GM19035 (cell line): ENCODE data around the gene NSMCE3.
"Not testable (repeated sequence)": the region's sequence is repeated elsewhere in the genome, so short reads cannot be mapped to it uniquely, and the experiment has no call there.

Experiments
- ATAC-seq: cut with Tn5 transposase; IDR thresholded peaks from one replicate; pipeline ENCODE4 v1.9.1; 2021; ENCODE audit not compliant: unreplicated experiment

Gene NSMCE3

DNA sequence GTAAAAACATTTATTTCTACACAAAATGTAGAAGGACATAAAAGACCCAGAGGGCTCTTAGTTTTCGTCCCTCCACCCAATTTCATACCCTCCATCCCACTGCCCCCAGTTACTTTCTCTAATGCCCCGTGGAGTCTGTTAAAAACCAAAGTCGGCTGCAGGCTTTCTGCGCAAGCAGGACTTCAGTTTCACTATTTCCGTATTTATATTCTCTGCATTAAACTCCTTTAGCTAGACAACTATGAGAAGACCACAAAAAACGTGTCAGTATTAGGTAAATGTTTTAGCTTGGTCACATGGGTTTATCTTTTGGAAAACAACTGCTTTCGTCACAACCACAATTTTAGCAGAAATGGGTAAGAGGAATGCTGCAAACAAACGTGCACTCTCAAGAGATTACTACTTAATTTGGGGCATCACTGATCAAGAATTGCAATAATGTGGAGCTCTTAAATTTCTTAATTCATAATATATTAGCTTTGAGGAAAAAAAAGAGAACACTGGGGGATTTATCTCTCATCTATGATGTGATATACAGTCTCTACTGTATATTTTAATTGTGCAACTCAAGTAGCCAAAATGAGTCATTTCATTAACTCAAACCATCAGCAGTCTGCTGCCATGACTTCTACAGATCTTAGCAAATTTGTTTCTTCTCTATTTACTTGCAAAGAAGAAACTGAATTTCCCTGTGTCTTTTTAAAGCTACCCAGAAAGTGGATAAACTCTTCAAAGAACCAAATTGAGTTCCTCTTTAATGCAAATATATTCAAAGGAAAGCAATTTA lies 740 bp upstream of the NSMCE3 start:
- ATAC-seq, result peak; percentile 32

GRCh38 chr15:29268706-29269484 lies 727 bp downstream of the NSMCE3 start:
- ATAC-seq, result peak; percentile 33

DNA sequence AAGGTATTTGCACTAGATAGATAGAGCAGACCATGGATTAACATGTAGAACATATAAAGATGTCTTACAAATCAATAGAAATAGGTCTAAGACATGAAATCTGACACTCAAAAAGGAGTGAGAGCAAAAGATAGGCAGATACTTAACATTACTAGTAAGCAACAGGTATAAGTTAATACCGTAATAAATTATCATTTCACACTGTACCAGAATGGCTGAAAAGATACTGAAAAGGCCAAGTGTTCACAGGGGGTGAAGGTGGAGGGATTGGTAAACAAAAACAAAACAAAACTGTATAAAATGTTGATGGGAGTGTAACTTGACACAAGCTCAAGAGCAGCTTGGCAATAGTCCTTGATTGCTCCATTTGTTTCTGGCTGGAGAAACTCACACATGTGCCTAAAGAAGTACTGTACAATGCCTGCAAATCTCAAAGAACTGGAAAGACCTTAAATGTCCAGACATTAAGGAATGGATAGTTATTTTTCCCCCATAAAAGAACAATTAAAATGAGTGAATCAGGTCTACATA lies 3.5 kb downstream of the NSMCE3 start:
- no peak for ATAC-seq

DNA sequence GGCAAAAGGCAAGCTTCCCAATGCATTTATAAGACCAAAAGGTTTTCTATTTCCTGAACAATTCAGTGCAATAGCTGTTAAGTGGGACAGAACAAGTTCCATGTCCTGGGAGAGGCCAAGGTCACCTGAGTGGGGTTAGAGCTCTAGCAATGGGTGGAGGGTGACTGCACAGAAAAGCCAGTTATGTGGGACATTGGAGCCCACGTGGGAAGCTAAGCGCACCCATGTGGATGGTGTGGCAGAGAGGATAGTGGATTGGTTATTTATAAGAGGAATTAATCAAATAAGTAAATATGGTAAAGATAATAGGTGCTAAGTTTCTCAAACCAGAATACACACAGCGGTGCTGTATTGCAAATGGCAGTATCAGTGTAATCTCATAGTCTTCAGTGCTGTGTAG lies 6.3 kb downstream of the NSMCE3 start:
- ATAC-seq, result no peak

DNA sequence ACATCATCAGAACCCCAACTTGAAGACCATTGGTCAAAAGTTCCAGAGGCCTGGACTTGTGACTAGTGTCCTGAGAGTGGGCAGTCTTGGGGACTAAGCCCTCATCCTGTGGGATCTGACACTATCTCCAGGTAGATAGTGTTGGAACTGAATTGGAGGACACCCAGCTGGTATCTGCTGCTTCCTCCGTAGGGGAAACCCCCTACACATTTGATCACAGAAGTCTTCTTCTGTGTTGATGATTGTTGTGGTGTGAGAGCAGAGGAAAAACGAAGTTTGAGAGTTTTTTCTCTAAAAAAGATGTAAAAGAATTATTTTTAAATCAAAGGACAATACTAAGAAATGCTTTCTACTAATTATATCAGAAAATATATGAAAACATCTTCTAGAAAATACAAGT lies 6.9 kb downstream of the NSMCE3 start:
- ATAC-seq, result no peak

GRCh38 chr15:29260896-29261295 lies 8.7 kb downstream of the NSMCE3 start:
- ATAC-seq, result no peak

DNA sequence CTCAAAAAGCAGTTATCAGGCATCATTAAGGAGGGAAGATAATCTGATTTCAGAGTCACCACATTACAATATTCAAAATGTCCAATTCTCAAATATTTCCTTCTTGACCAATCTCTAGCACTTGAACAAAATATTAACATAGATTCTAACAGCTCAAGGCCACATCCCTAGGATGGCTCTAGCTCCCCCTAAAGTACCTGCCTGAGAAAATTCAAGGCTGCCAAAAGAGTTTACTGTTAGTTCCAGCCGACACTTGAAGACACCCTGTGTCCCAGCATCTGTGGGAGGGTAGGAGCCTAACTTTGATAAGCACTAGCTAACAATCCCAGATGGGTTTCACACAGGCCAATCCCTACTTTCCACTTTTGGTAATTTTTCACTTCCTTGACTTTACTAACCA lies 10.4 kb downstream of the NSMCE3 start:
- ATAC-seq, result no peak

- ATAC-seq, result no peak
These were observed 17.4 kb downstream of the NSMCE3 start for GRCh38 chr15:29252234-29252633.

DNA sequence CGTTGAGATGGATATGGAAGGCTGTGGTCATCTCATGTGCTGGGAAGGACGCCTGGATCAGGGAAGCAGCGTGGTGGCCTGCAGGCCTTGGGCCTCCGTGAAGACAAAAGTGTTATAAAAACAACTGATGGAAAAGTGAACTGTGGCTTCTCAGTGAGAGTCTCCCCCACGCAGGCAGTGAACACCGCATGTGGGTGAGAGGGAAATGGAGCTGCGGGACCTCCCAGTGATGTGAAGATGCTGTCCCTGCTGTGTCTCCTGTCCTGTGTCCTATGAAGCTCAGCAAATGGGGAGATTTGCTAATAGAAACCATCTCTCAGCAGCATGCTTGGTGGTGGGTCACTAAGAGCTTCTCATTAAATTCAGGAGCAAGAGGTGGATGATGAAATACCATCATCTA lies 25.1 kb downstream of the NSMCE3 start:
- ATAC-seq, result no peak

DNA sequence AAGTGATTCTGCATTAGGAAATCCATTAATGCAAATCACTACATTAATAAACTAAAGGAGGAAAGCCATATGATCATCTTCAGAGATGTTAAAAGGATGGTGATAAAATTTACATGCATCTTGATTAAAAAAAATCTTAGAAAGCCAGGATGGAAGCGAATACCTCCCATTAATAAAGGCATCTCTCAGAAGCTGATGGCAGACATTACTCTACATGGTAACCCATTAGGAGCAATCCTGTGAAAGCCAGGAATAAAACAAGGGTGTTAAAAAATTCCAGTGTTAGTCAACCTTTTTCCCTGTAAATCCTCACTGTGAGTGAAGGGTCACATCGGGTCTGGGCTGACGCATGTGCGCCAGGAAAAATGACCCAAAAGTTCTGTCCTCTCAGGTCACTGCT lies 25.5 kb downstream of the NSMCE3 start:
- ATAC-seq, result no peak

GRCh38 chr15:29242456-29243242 lies 27.0 kb downstream of the NSMCE3 start:
- no peak for ATAC-seq

DNA sequence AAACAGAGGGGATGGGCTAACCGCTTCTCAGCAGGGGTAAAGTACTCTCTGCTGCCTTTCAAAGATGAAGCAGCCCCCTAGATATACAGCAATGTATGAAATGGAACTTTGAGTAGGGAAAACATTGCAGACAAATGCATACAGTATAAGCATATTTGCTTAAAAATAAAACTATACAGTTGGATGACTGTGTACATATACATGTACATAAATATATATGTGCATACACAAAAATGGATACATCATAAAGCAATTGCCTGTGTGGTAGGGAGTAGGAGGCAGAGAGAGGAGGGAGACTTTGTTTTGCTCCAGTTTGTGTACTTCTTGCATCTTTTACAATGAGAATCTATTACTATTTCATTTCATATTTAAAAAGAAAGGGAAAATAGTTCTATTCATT lies 28.4 kb downstream of the NSMCE3 start:
- no peak for ATAC-seq

DNA sequence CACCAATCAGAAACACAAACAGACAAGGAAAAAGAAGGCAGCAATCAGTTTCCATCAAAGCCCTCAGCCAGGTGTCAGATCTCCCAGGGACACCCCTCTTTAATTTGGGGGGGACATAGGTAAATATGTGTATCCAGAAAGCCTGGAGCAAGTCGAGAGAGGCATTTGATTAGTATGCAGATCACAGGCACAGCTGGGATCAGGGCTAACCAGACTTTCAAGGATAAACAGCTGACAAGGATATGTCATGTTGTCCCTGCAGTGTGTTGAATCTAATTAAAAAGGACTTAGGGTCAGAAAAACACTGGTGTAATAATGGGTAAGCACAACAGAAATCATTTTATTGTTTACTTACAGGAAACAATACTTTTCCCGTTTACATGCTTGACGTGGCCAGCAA lies 30.2 kb downstream of the NSMCE3 start:
- ATAC-seq, result no peak

GRCh38 chr15:29233566-29233965 lies 36.1 kb downstream of the NSMCE3 start:
- ATAC-seq, result no peak

DNA sequence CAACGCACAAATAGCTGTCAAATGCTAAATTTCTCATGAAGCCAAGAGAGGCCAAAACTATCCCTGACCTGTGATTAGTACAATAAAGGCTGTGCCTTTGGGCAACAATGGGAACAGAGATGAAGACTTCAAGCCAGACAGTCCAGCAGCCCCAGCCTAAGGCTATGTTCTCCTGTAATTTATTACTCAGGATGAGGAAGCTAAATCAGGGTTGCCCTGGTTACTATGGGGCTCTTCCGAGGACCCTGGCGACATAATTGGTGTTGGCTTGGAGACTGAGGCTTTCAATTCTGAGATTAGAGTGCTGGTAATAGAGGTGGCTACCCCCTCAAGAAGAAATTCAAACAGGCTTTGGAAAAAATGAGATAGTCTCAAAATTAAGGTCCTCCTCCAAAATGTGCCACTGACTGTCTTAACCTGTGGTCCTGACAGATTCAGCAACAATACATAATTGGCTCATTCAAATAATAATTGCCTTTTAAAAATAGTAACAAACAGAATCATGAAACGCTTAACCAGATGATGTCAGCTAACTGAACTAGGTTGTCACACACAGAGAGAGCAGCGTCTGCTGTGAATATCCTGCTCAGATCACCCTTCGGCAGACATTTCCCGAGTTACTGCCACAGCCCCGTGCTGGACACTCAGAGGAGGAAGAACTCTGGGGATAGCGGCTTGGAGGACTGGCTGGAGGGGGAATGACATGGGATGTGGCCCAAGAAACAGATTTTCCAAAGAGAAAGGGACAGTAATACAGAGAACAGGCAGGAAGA lies 43.0 kb downstream of the NSMCE3 start:
- no peak for ATAC-seq

- ATAC-seq, result no peak
These were observed 43.9 kb downstream of the NSMCE3 start for GRCh38 chr15:29225534-29226234.

DNA sequence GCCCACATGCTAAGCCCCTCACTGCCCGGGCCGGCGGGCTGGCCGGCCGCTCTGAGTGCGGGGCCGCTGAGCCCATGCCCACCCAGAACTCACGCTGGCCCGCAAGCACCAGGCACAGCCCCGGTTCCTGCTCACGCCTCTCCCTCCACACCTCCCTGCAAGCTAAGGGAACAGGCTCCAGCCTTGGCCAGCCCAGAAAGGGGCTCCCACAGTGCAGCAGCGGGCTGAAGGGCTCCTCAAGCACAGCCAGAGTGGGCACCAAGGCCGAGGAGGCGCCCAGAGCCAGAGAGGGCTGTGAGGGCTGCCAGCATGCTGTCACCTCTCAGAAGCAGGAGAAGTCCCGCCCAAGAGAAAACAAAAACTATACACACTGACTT lies 44.6 kb downstream of the NSMCE3 start:
- ATAC-seq, result not testable (repeated sequence)

DNA sequence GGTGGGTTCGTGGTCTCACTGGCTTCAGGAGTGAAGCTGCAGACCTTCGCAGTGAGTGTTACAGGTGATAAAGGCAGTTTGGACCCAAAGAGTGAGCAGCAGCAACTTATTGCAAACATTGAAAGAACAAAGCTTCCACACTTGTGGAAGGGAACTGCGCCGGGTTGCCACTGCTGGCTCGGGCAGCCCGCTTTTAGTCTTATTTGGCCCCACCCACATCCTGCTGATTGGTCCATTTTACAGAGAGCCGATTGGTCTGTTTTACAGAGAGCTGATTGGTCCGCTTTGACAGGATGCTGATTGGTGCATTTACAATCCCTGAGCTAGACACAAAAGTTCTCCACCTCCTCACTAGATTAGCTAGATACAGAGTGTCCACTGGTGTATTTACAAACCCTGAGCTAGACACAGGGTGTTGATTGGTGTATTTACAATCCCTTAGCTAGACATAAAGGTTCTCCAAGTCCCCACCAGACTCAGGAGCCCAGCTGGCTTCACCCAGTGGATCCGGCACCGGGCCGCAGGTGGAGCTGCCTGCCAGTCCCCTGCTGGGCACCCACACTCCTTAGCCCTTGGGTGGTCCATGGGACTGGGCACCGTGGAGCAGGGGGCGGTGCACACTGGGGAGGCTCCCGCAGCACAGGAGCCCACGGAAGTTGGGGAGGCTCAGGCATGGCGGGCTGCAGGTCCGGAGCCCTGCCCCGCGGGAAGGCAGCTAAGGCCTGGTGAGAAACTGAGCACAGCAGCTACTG lies 45.2 kb downstream of the NSMCE3 start:
- ATAC-seq, result not testable (repeated sequence)

- no peak for ATAC-seq
These were observed 46.0 kb downstream of the NSMCE3 start for GRCh38 chr15:29223640-29224039.
